Type B pancreatic cell (in vitro differentiated cells): Measurements from ENCODE around the gene MYNN. TPM values are rescaled to one million over a fixed set of nuclear protein-coding genes. Genes with fewer than 3 reads are reported as not detected.

Source experiments
- DNase-seq: peaks from one replicate; pipeline ENCODE4 v3.0.0; 2021; ENCODE audit warnings: mixed read lengths; ENCODE audit not compliant: unreplicated experiment; ENCODE audit errors: extremely low spot score
- H3K27ac Mint-ChIP-seq: 2 replicates; pipeline ENCODE4 v1.8.0; 2021; ENCODE audit warnings: mild to moderate bottlenecking, mixed read lengths
- H3K27me3 Mint-ChIP-seq: 2 replicates; pipeline ENCODE4 v1.8.0; 2021; ENCODE audit warnings: mixed read lengths
- H3K36me3 Mint-ChIP-seq: 2 replicates; pipeline ENCODE4 v1.8.0; 2021; ENCODE audit warnings: mixed read lengths
- H3K4me1 Mint-ChIP-seq: one replicate; pipeline ENCODE4 v1.8.0; 2021; ENCODE audit warnings: mixed read lengths; ENCODE audit not compliant: unreplicated experiment
- H3K4me3 Mint-ChIP-seq: 2 replicates; pipeline ENCODE4 v1.8.0; 2021; ENCODE audit warnings: mild to moderate bottlenecking, mixed read lengths
- H3K9me3 Mint-ChIP-seq: 2 replicates; pipeline ENCODE4 v1.8.0; 2021; ENCODE audit warnings: mixed read lengths
- CTCF ChIP-seq: fragments of 200-600 bp; sonication (generic); conservative IDR thresholded peaks from 2 replicates; pipeline ENCODE4 v1.5.0; 2021; ENCODE audit warnings: antibody characterized with exemption, mild to moderate bottlenecking
- total RNA-seq: library from RNA; stranded (reverse); gene quantifications from 2 replicates; pipeline ENCODE4 v1.2.1, GENCODE V29; 2021; ENCODE audit warnings: low replicate concordance

Gene MYNN
- total RNA-seq, 1 donor from 2014 or later, result 18.2 TPM

DNA sequence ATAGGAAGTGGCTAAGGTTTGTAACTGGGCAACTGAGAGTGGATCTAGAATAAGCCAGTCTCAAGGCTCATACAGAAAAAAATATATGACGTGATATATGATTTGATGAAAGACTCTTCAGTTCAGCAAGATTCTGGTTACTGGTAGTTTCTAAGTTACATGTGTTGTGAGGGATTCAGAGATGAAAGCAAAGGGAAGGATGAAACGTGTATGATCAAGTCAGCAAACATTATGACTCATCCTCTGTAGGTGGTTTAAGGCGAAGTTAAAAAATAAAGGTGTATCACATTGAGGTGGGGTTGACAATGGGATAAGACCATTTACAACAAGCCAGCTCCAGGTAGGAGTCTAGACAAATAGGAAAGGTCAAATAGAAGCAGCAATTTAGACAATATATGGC, 24.5 kb upstream of the MYNN start:
- H3K27me3 Mint-ChIP-seq, result peaks cover 19% of the 10 kb centered on the region
- H3K9me3 Mint-ChIP-seq, result no peaks in the 10 kb centered on the region
- no peak overlapping the region for H3K4me3 Mint-ChIP-seq
- H3K36me3 Mint-ChIP-seq, result no peaks in the 10 kb centered on the region
- H3K27ac Mint-ChIP-seq, result no peak overlapping the region
- TF ChIP-seq CTCF, result no peak
- no peak for DNase-seq
- H3K4me1 Mint-ChIP-seq, result peaks cover 8% of the 10 kb centered on the region

GRCh38 chr3:169750665-169751064, 22.5 kb upstream of the MYNN start:
- no peaks in the 10 kb centered on the region for H3K4me1 Mint-ChIP-seq
- no peak for DNase-seq
- no peak for TF ChIP-seq CTCF
- H3K36me3 Mint-ChIP-seq, result no peaks in the 10 kb centered on the region
- no peak overlapping the region for H3K27ac Mint-ChIP-seq
- no peak overlapping the region for H3K4me3 Mint-ChIP-seq
- no peaks in the 10 kb centered on the region for H3K9me3 Mint-ChIP-seq
- peaks cover 19% of the 10 kb centered on the region for H3K27me3 Mint-ChIP-seq

DNA sequence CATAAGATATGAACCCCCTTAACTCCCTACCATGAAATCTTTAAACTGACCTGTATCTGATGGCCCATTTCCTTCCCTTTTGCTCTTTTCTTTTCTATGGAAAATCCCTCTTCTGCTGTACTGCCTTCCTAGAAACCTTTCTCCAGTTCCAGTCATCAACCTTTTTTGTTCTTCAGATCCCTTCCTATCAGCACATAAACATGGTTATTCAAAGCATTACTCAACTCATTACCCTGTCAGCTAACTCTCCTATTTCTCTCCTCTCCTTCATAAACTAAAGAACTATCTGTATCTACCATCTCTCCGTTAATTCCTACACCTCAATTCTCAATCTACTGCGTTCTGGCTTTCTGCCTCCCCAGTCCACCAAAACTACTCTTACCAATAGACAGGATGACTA, 21.3 kb upstream of the MYNN start:
- no peaks in the 10 kb centered on the region for H3K9me3 Mint-ChIP-seq
- no peaks in the 10 kb centered on the region for H3K36me3 Mint-ChIP-seq
- no peak for DNase-seq
- H3K27ac Mint-ChIP-seq, result no peak overlapping the region
- peaks cover 18% of the 10 kb centered on the region for H3K27me3 Mint-ChIP-seq
- H3K4me3 Mint-ChIP-seq, result no peak overlapping the region
- TF ChIP-seq CTCF, result no peak
- H3K4me1 Mint-ChIP-seq, result no peaks in the 10 kb centered on the region

DNA sequence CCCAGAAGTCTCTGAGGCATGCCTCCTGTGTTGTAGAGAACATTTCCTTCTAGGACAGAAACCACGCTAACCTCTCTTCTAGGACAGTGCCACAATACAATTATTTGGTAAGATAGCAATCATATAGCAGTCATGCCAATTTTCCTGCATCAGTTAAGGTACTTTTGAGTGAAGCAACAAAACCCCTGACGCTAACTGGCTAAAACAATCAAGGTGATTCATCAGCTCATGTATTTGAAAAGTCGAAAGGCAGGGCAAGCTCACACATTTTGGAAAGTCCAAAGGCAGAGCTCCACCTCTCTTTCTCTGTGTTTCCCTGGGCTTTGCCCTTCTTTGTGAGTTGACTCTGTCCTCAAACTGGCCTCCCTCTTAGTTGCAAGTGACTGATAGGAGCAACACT, 18.5 kb upstream of the MYNN start:
- Mint-ChIP-seq H3K27ac (no peak overlapping the region), H3K4me1 (no peaks in the 10 kb centered on the region), H3K4me3 (no peak overlapping the region), H3K9me3 (no peaks in the 10 kb centered on the region), H3K36me3 (no peaks in the 10 kb centered on the region), H3K27me3 (peaks cover 8% of the 10 kb centered on the region)
- TF ChIP-seq CTCF, result no peak
- DNase-seq, result no peak

GRCh38 chr3:169755488-169755887, 17.7 kb upstream of the MYNN start:
- TF ChIP-seq CTCF, result no peak
- Mint-ChIP-seq H3K4me3 (no peak overlapping the region), H3K27me3 (peaks cover 8% of the 10 kb centered on the region), H3K4me1 (no peaks in the 10 kb centered on the region), H3K36me3 (no peaks in the 10 kb centered on the region), H3K27ac (no peak overlapping the region), H3K9me3 (no peaks in the 10 kb centered on the region)
- no peak for DNase-seq

- Mint-ChIP-seq H3K36me3 (no peaks in the 10 kb centered on the region), H3K4me3 (no peak overlapping the region), H3K4me1 (no peaks in the 10 kb centered on the region), H3K27ac (no peak overlapping the region), H3K27me3 (peaks cover 3% of the 10 kb centered on the region), H3K9me3 (no peaks in the 10 kb centered on the region)
- no peak for TF ChIP-seq CTCF
- DNase-seq, result no peak
Observed at GRCh38 chr3:169758359-169758994, 14.7 kb upstream of the MYNN start.
